GM12878 (cell line): ENCODE measurements around the gene HYOU1.

Experiments
- BCL3 ChIP-seq: IDR thresholded peaks from 2 replicates; pipeline ENCODE4 v1.6.1; 2011; ENCODE audit warnings: borderline replicate concordance, low read depth, mild to moderate bottlenecking, moderate library complexity, low read length; ENCODE audit not compliant: insufficient read depth, poor library complexity, severe bottlenecking
- BMI1 ChIP-seq: fragments of 450-650 bp; IDR thresholded peaks from 2 replicates; pipeline ENCODE4 v1.6.1; 2016; ENCODE audit warnings: mild to moderate bottlenecking, moderate library complexity, borderline replicate concordance
- POLR2A ChIP-seq: IDR thresholded peaks from 2 replicates; pipeline ENCODE4 v1.6.1; 2011; ENCODE audit warnings: low read depth, mild to moderate bottlenecking, low read length
- SMARCA5 ChIP-seq: fragments of 450-650 bp; IDR thresholded peaks from 2 replicates; pipeline ENCODE4 v1.6.1; 2017; ENCODE audit warnings: mild to moderate bottlenecking
- ZBTB33 ChIP-seq: fragments of 450-650 bp; IDR thresholded peaks from 2 replicates; pipeline ENCODE4 v1.6.1; 2017; ENCODE audit warnings: mild to moderate bottlenecking
- TF ChIP-seq, protein P1 (sequence below), 3 experiments: IDR thresholded peaks in 2 of 3; conservative IDR thresholded peaks in 1 of 3; 2 replicates each; pipeline ENCODE4 v1.5.1; 2011; ENCODE audit warnings: low read depth in 3 of 3, low read length in 3 of 3, mild to moderate bottlenecking in 3 of 3, control low read depth in 2 of 3, moderate library complexity in 2 of 3, inconsistent platforms in 1 of 3, mixed read lengths in 1 of 3; ENCODE audit not compliant: control insufficient read depth in 2 of 3, insufficient read depth in 1 of 3; ENCODE audit errors: extremely low read depth in 1 of 3

DNA sequence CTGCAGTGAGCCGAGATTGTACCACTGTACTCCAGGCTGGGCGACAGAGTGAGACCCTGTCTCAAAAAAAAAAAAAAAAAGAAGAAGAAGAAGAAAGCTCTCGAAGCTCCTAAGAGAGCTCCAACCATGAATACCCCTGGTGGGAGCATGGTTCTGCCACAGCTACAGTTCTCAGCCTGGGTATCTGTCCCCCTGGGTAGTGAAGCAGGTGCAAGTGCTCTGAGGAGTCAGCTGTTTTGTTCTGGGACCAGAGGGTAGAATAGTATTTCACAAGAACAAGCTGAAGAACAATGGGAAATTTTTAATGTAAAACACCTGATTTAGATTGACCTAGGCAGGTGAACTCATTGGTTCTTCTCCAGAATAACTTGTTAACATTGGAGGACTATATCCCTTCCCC, 4.3 kb upstream of the HYOU1 start:
- TF ChIP-seq ZBTB33 (no peak), BMI1 (no peak), BCL3 (no peak), POLR2A (no peak), SMARCA5 (no peak)
- TF ChIP-seq, protein P1, sequence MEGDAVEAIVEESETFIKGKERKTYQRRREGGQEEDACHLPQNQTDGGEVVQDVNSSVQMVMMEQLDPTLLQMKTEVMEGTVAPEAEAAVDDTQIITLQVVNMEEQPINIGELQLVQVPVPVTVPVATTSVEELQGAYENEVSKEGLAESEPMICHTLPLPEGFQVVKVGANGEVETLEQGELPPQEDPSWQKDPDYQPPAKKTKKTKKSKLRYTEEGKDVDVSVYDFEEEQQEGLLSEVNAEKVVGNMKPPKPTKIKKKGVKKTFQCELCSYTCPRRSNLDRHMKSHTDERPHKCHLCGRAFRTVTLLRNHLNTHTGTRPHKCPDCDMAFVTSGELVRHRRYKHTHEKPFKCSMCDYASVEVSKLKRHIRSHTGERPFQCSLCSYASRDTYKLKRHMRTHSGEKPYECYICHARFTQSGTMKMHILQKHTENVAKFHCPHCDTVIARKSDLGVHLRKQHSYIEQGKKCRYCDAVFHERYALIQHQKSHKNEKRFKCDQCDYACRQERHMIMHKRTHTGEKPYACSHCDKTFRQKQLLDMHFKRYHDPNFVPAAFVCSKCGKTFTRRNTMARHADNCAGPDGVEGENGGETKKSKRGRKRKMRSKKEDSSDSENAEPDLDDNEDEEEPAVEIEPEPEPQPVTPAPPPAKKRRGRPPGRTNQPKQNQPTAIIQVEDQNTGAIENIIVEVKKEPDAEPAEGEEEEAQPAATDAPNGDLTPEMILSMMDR (IDR thresholded peaks at IDR 0.05 in 2 of 3, conservative IDR thresholded peaks at IDR 0.05 in 1 of 3; ENCODE audit: control insufficient read depth in 2 of 3, extremely low read depth in 1 of 3, insufficient read depth in 1 of 3, low read depth in 3 of 3, low read length in 3 of 3) = no peak
